HG02870 (cell line): ENCODE measurements around the gene IL18BP.

Source experiments
- ATAC-seq: cut with Tn5 transposase; IDR thresholded peaks from one replicate; pipeline ENCODE4 v1.9.1; 2021; ENCODE audit warnings: mild to moderate bottlenecking, moderate library complexity; ENCODE audit not compliant: unreplicated experiment

Gene IL18BP

GRCh38 chr11:71996517-71996916, 2.2 kb upstream of the IL18BP start:
- ATAC-seq = no peak

DNA sequence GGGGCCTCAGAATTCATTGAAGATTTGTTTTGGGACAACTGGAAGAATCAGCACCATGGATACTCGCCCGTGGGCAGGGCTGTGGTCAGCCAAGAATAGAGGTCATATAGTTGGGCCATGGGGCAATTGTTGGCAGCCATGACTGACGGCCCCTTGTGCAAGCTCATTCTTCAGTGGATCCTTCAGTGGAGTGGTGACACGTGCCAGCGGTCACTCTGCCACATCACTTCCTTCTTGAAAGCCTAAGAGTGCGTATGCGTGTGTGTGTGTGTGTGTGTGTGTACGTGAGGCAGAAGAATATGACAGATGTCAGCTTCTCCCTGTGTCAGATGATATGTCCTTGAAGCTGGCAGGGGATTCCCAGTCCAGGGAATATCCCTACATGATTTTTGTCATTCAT, 1.8 kb upstream of the IL18BP start:
- ATAC-seq = no peak

DNA sequence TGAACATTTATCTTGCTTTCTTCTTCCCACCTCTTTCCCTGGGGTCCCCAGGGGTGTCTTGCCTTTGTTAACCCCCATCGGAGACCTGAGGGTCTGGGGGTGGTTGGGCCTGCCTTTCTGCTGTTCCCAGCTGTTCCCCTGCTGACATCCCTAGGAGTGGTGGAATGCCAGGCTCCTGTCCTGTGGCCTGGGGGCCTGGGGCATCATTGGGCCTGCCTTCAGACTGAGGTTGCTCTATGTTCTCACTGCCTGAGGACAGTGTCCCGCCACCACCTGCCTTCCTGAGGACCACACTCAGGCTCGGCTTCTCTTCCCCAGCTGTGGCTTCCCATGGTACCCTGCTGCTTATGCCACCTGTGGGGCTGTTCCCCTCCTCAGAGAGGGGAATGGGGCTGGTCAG, 1.1 kb upstream of the IL18BP start:
- ATAC-seq = no peak

DNA sequence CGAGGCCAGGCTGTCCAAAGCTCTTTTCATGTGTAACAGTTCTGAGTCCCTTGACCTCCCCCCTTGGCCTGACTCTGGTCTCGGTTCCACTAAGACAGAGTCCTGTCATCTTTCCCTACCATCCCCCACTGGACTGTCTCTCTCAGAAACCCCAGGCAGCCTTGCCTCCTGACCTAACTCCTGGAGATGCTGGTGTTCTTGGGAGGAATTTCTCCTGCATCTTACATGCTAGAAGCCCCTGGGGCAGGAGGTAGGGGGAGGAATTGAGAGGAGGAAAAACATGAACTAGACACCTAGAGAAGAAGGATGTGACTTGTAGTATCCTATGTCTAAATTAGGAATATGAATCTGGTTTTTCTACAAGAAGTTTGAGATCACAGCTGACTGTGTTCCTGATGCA, 648 bp upstream of the IL18BP start:
- no peak for ATAC-seq

- no peak for ATAC-seq
These were observed 653 bp downstream of the IL18BP start for GRCh38 chr11:71999362-71999761.

DNA sequence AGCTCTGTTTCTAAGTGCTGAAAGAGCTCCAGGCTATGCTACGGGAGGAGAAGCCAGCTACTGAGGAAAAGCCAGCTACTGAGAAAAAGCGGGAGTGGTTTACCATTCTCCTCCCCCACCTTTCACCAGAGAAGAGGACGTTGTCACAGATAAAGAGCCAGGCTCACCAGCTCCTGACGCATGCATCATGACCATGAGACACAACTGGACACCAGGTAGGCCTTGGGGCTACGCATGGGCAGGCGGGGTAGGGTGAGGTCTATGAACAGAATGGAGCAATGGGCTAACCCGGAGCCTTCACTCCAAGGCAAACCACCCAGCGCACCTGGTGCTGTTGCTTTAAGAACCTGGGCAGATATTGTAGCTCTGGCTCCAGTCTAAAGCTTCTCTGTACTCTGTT, 1.1 kb downstream of the IL18BP start:
- no peak for ATAC-seq

DNA sequence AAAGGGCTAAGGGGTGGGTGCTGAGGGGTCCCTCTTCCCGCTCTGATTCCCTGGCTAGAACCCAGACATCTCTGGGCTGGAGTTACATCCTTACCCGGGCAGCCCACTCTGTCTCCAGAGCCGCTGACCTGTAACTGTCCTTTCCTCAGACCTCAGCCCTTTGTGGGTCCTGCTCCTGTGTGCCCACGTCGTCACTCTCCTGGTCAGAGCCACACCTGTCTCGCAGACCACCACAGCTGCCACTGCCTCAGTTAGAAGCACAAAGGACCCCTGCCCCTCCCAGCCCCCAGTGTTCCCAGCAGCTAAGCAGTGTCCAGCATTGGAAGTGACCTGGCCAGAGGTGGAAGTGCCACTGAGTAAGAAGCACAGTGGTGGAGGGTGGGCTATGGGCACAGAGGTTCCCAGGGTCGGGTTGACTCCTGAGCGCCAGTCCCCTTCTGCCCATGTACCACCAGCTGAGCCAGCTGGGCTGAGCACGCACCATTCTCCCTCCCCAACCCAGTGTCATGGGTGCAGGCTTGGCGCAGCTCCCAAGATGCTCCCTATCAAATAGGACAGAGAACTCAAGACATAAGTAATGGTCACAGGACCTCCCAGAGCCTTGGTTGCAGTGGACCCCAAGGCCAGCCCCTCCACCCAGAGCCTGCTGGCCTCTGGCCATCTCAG, 1.6 kb downstream of the IL18BP start:
- no peak for ATAC-seq

DNA sequence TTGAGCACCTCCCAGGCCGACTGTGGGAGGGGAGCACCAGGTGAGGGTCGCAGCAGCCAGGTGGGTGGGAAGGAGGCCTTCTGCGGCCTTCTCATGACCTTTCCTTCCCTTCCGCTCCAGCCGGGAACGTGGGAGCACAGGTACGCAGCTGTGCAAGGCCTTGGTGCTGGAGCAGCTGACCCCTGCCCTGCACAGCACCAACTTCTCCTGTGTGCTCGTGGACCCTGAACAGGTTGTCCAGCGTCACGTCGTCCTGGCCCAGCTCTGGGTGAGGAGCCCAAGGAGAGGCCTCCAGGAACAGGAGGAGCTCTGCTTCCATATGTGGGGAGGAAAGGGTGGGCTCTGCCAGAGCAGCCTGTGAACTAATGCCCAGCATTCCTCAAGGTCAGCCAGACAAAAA, 2.6 kb downstream of the IL18BP start:
- no peak for ATAC-seq

DNA sequence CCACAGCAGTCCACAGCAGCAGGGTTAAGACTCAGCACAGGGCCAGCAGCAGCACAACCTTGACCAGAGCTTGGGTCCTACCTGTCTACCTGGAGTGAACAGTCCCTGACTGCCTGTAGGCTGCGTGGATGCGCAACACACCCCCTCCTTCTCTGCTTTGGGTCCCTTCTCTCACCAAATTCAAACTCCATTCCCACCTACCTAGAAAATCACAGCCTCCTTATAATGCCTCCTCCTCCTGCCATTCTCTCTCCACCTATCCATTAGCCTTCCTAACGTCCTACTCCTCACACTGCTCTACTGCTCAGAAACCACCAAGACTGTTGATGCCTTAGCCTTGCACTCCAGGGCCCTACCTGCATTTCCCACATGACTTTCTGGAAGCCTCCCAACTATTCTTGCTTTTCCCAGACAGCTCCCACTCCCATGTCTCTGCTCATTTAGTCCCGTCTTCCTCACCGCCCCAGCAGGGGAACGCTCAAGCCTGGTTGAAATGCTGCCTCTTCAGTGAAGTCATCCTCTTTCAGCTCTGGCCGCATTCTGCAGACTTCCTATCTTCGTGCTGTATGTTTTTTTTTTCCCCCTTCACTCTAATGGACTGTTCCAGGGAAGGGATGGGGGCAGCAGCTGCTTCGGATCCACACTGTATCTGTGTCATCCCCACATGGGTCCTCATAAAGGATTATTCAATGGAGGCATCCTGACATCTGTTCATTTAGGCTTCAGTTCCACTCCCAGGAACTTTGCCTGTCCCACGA, 3.3 kb downstream of the IL18BP start:
- ATAC-seq = no peak

DNA sequence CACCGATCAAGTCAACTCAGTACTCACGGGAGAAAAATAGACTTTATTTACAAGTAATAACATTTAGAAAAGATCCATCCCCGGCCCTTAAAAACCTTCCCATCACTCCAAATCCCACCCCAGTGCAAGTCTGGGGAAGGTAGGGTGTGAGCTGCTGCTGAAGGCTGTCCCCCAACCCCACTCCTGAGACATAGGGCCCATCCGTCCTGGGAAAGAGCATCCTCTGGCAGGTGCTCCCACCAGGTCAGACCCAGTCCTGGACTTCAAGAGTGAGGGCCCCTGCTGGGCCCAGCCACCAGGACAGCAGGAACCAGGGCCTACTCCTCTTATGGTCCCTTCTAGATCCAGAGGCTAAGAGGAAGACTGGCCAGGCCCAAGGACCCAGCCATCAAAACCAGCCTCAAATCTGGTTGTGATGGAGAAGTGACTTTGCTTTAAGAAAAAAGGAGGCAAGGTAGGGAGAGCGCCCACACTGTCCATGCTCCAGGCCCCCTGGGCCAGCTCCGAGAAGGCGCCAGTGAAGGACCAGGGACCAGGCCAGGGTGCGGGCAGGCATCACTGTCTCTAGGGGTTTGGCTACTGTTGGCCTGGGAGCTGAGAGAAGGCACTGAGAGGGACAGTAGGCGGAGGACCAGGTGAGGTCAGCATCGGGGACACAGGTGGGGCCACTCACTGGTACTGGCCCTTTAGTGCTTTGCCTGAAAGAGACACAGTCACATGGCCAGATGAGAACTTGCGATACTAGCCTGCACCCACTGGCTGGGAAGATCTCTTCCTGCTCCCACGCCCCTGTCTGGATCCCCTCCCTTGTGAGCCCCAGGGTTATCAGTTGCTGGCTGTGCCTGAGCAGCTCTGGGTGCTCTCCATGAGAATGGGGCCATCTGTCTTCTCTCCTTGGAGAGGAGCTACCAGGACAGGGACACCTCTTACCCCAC, 4.4 kb downstream of the IL18BP start:
- ATAC-seq = no peak

GRCh38 chr11:72003776-72004171, 5.1 kb downstream of the IL18BP start:
- no peak for ATAC-seq

GRCh38 chr11:72004515-72005346, 6.0 kb downstream of the IL18BP start:
- no peak for ATAC-seq

DNA sequence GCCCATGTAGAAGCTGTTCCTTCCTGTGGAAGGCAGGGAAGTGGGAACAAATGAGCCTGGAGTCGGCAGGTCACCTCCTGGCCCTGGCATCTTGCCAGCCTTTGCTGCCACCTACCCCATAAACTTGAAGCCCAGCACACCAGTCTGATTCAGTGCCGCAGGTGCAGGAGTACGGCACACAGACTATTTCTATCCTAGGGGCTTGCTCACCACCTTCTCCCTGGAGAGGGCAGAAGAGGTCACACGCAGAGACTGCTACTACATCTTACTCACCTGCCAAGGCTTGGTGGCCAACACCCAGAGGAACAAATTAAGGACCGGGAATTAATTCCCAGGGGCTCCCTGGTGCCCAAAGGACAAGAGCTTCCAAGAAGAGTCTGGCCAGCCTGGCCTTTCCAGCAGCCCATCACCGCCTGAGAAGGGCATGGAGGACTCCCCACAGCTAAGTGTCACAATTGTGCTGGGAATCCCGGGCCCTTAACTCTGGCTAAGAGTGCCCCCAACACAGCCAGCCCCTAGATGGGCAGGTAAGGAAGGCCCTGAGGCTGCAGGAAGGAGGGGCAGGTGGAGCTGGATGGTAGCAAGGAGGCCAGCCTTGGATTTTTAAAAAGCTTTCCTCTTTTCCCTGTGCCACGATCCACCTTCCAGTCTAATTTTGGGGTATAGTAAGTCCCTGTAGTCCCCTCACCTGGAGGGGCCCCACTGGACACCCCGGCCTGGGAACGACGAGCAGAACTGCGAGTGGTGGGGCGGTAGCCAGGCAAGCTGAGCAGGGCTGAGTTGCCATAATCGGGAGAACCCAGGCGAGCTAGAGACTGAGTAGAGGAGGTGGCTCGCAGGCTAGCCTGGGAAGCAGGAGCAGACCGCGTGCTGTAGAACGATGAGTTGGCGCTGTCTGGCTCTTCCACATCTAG, 6.9 kb downstream of the IL18BP start:
- ATAC-seq = no peak

DNA sequence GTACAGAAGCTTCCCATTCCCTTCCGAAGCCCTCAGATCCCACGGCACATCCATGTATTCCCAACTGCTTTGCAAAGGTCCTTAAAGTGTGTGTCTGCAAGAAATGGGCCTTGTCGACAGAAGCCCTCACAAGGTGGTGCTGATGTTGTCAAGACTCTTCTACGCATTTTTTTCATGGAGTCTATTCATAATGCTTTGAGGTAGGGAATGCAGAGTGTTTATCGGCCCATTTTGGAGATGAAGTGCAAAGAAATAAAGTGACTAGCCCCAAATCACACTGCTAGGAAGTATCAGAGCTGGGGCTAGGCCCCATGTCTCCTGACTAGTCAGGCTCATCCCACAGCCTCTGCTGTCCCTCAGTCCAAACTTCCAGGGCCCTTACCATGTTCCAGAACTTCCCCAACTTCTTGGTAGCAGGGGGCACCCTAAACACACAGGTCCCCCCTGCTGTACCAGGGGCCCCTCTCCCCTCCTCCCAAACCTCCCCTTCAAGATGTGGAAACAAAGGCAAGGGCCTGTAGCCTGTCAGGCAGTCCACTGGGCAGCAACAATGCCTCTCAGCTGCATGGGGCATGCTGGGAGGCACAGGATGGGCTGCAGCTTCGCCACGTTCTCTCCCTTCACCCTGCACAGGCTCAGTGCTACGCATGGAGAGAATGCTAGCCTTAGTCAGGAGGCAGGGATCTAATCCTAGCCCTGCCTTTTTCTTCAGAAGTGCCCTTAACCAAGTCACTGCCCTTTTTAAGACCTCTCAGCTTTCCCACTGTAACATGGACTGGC, 7.8 kb downstream of the IL18BP start:
- ATAC-seq = no peak

DNA sequence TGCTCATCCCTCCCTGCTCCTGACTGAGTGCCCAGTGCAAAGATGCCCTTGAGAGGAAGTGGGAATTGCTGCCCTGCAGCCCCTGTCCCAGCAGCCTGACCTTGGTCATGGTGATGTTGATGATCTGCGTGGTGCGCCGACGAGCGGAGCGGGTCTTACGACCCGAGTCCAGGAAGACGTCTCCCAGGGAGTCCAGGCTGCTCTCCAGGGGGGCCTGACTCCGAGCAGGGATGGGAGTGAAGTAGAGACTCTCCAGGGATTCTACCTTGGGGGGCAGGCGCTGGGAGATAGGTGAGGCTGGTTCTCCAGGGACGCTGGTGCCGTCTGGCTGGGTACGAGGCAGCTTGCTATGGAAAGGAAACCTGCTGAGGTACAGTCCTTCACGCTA, 8.4 kb downstream of the IL18BP start:
- no peak for ATAC-seq

- ATAC-seq = no peak
These were observed 8.9 kb downstream of the IL18BP start for GRCh38 chr11:72007587-72007986.

DNA sequence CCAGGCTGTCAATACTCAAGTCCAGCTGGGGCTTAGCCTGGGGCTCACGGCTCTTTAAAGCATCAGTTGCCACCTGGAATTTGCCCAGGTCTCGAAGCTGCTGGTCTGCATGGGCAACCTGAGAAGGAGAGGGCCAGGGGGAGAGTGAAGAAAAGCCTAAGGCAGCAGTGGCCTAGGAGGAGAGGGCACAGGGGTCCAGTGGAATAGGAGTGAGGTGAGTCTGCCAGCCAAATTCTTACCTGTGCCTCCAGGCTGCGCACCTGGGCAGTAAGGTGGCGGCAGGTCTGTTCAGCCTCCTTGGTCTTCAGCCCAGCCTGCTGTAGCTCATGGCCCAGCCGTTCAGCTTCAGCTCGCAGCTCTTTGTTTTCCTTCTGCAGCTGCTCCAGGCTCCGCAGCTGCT, 10.0 kb downstream of the IL18BP start:
- no peak for ATAC-seq

GRCh38 chr11:72009156-72009555, 10.4 kb downstream of the IL18BP start:
- no peak for ATAC-seq
